ENCODE measurements around the gene RPS21.

The RPS21 gene

GRCh38 chr20:62355878-62356588, 30.9 kb upstream of the RPS21 start:
- no peak for TF ChIP-seq ZFP3 (CRISPR knock-in tag; IDR thresholded peaks at IDR 0.05)
- ATAC-seq, result no peak

GRCh38 chr20:62356589-62357186, 30.2 kb upstream of the RPS21 start:
- TF ChIP-seq ZC3H10 (CRISPR knock-in tag; IDR thresholded peaks at IDR 0.05) (no peak), POU6F1 (CRISPR knock-in tag; IDR thresholded peaks at IDR 0.05; ENCODE audit: borderline replicate concordance, low read depth) (no peak), CSDC2 (CRISPR knock-in tag; IDR thresholded peaks at IDR 0.05) (no peak), TOX (CRISPR knock-in tag; IDR thresholded peaks at IDR 0.05; ENCODE audit: borderline replicate concordance) (no peak), CREB5 (CRISPR knock-in tag; IDR thresholded peaks at IDR 0.05; ENCODE audit: low read depth) (no peak), ESRRG (CRISPR knock-in tag; IDR thresholded peaks at IDR 0.05) (no peak), PATZ1 (CRISPR knock-in tag; IDR thresholded peaks at IDR 0.05; ENCODE audit: borderline replicate concordance) (no peak), PPARA (CRISPR knock-in tag; IDR thresholded peaks at IDR 0.05; ENCODE audit: borderline replicate concordance) (no peak)

GRCh38 chr20:62357187-62357667, 29.7 kb upstream of the RPS21 start:
- TF ChIP-seq TOX (CRISPR knock-in tag; IDR thresholded peaks at IDR 0.05; ENCODE audit: borderline replicate concordance) (no peak), BACH2 (CRISPR knock-in tag; IDR thresholded peaks at IDR 0.05; ENCODE audit: borderline replicate concordance) (no peak), ZNF8 (CRISPR knock-in tag; IDR thresholded peaks at IDR 0.05) (no peak), ARNTL (CRISPR knock-in tag; IDR thresholded peaks at IDR 0.05; ENCODE audit: borderline replicate concordance, low read depth) (no peak), OSR1 (CRISPR knock-in tag; IDR thresholded peaks at IDR 0.05) (no peak)
- ATAC-seq, result peak; percentile 68

More at GRCh38 chr20:62356589-62357186, 30.2 kb upstream of the RPS21 start:
- peak; percentile 5; the same call in 2 of the 3 replicates for ATAC-seq

GRCh38 chr20:62357681-62358080, 29.2 kb upstream of the RPS21 start:
- no peak for ATAC-seq
- TF ChIP-seq ZNF565 (CRISPR knock-in tag; conservative IDR thresholded peaks at IDR 0.05; ENCODE audit: low read depth) (no peak), CSDC2 (CRISPR knock-in tag; IDR thresholded peaks at IDR 0.05) (no peak)

- peak; percentile 16 for ATAC-seq
- TF ChIP-seq TCF4 (CRISPR knock-in tag; IDR thresholded peaks at IDR 0.05; ENCODE audit: borderline replicate concordance) (no peak), TOX (CRISPR knock-in tag; IDR thresholded peaks at IDR 0.05; ENCODE audit: borderline replicate concordance) (no peak), POU6F1 (CRISPR knock-in tag; IDR thresholded peaks at IDR 0.05; ENCODE audit: borderline replicate concordance, low read depth) (no peak), PPARA (CRISPR knock-in tag; IDR thresholded peaks at IDR 0.05; ENCODE audit: borderline replicate concordance) (no peak), PATZ1 (CRISPR knock-in tag; IDR thresholded peaks at IDR 0.05; ENCODE audit: borderline replicate concordance) (no peak), TSHZ2 (CRISPR knock-in tag; IDR thresholded peaks at IDR 0.05) (no peak), CSRNP3 (CRISPR knock-in tag; IDR thresholded peaks at IDR 0.05) (no peak), ARNTL (CRISPR knock-in tag; IDR thresholded peaks at IDR 0.05; ENCODE audit: borderline replicate concordance, low read depth) (no peak)
Observed at GRCh38 chr20:62358171-62359042, 28.5 kb upstream of the RPS21 start.

Data from SK-N-SH treated with all-trans-retinoic acid at 6 μM for 48 hours (cell line).